CD4-positive, CD25-positive, alpha-beta regulatory T cell (primary cell): ENCODE data around the gene CALML4. TPM values are rescaled to one million over a fixed set of nuclear protein-coding genes. Genes with fewer than 3 reads are reported as not detected.

Experiments used
- ATAC-seq, 2 donors: fragments of 150-1000 bp; cut with Tn5 transposase; one replicate each; pipeline ENCODE4 v1.10.0; 2021; ENCODE audit warnings: low read depth in 2 of 2, moderate number of reproducible peaks in 2 of 2, moderate library complexity in 1 of 2
- DNase-seq, 3 donors: peaks; one replicate each; pipeline versions ENCODE4 v3.0.0 to v3.0.0-alpha.2; 2012 to 2022; ENCODE audit warnings: mixed read lengths in 1 of 3
- H3K27ac ChIP-seq: one replicate; pipeline ENCODE4 v1.7.0; 2013; ENCODE audit warnings: mild to moderate bottlenecking, low read length; ENCODE audit not compliant: insufficient read depth, poor library complexity, severe bottlenecking
- H3K27me3 ChIP-seq: one replicate; pipeline ENCODE4 v1.7.0; 2013; ENCODE audit warnings: low read length; ENCODE audit not compliant: control insufficient read depth, insufficient read depth
- H3K36me3 ChIP-seq: one replicate; pipeline ENCODE4 v1.7.0; 2013; ENCODE audit warnings: mild to moderate bottlenecking, low read length, moderate library complexity; ENCODE audit not compliant: control insufficient read depth, insufficient read depth
- H3K4me1 ChIP-seq: 2 replicates; pipeline ENCODE4 v1.7.0; 2013; ENCODE audit warnings: mild to moderate bottlenecking, low read length; ENCODE audit not compliant: insufficient read depth, control insufficient read depth, poor library complexity, severe bottlenecking
- H3K4me3 ChIP-seq: one replicate; pipeline ENCODE4 v1.7.0; 2013; ENCODE audit warnings: low read depth, mild to moderate bottlenecking, low read length, moderate library complexity
- H3K9me3 ChIP-seq, 2 experiments: 1 replicate in 1 of 2; 2 replicates in 1 of 2; pipeline ENCODE4 v1.7.0; 2013; ENCODE audit warnings: low read length in 2 of 2, mild to moderate bottlenecking in 1 of 2, moderate library complexity in 1 of 2; ENCODE audit not compliant: control insufficient read depth in 2 of 2
- H3K27ac Mint-ChIP-seq, 3 donors: one replicate each; pipeline ENCODE4 v1.8.0; 2020 to 2022; ENCODE audit warnings: mild to moderate bottlenecking in 3 of 3, mixed read lengths in 3 of 3, moderate library complexity in 2 of 3
- H3K27me3 Mint-ChIP-seq: one replicate; pipeline ENCODE4 v1.8.0; 2022; ENCODE audit warnings: mild to moderate bottlenecking, mixed read lengths
- H3K36me3 Mint-ChIP-seq: one replicate; pipeline ENCODE4 v1.8.0; 2020; ENCODE audit warnings: mixed read lengths
- H3K4me1 Mint-ChIP-seq, 4 donors: one replicate each; pipeline ENCODE4 v1.8.0; 2020 to 2022; ENCODE audit warnings: mixed read lengths in 4 of 4, mild to moderate bottlenecking in 1 of 4
- H3K4me3 Mint-ChIP-seq, 4 donors: one replicate each; pipeline ENCODE4 v1.8.0; 2020 to 2022; ENCODE audit warnings: mild to moderate bottlenecking in 4 of 4, mixed read lengths in 4 of 4, moderate library complexity in 3 of 4
- H3K9me3 Mint-ChIP-seq, 7 donors: one replicate each; pipeline ENCODE4 v1.8.0; 2020 to 2022; ENCODE audit warnings: mixed read lengths in 7 of 7, mild to moderate bottlenecking in 3 of 7, moderate library complexity in 2 of 7
- polyA plus RNA-seq, 4 donors: library from polyadenylated mRNA; unstranded; fragments of 300-500 nt; fragmentation: Illumina TruSeq; gene quantifications; one replicate each; pipeline ENCODE4 v1.2.3, GENCODE V29; 2021
- total RNA-seq: library from RNA; stranded (reverse); gene quantifications from one replicate; pipeline ENCODE4 v1.2.3, GENCODE V29; 2022

CALML4 gene
- total and polyA plus RNA-seq, 5 donors from 2014 or later = 0.17 to 3.2 (median 0.78) TPM

DNA sequence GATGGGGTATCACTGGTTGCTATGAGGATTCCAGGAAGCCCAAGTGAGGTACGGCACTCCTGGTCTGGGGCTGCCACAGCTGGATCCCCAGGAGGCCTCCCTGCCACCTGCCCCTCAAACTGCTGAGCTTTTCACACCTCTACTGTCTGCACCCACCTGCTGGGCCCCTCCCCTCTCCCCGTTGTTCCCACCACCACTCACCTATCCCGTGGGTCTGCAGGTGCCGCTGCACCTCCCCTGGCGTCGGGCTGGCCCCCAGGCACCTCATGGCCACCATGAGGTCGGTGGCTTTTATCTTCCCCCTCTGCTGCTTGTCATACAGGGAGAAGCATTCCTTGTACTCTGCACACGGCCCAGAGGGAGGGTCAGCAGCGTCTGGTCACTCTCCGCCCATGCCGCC, 5.8 kb downstream of the CALML4 start:
- Mint-ChIP-seq H3K36me3 (peaks cover 3% of the 10 kb centered on the region), H3K4me3 (no peak overlapping the region), H3K4me1 (peaks cover 0 to 2% (median 1%) of the 10 kb centered on the region in 4 donors), H3K27me3 (no peaks in the 10 kb centered on the region), H3K27ac (peak overlapping the region in 1 of 3 donors; percentile 67), H3K9me3 (no peaks in the 10 kb centered on the region)
- Histone ChIP-seq H3K27me3 (no peaks in the 10 kb centered on the region), H3K27ac (no peak overlapping the region), H3K9me3 (no peaks in the 10 kb centered on the region), H3K4me1 (no peaks in the 10 kb centered on the region), H3K4me3 (no peak overlapping the region), H3K36me3 (no peaks in the 10 kb centered on the region)
- no peak for DNase-seq
- no peak for ATAC-seq

DNA sequence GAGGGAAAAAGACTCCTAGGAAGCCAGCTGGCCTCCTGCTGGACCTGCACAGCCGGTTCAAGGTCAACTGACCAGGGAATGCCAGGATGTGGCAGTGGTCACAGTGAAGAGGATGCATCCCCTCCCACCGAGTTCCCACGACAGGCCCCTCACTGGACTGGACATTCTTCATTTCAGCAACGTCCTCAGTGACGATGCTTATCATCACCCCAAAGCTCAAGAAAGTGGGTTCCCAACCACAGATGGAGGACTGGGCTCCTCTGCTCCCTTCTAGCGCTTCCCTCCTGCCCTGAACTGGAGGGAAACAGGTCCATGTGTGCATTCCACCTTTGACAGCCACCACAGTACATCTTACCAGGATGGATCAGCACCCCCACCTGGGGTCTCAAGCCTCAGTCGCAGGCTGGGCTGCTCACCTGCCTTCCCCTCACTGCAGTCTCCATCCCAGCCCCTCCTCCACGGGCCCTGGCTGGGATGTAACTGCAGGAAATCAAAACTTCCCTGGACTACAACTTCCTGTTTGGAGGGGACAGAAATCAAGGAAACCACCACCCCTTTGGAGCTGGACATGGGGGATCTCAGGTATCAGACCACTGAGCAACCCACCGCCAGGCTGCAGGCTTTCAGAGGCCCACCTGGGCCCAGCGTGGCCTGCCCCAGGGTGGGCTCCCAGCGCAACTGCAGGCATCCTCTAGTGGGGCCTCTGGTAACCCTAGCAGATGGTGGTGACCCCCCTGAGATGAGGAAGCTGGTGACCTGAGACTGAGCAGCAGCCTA, 7.3 kb downstream of the CALML4 start:
- peaks cover 5% of the 10 kb centered on the region for H3K36me3 ChIP-seq
- Mint-ChIP-seq H3K27ac (peak overlapping the region in 2 of 3 donors; percentile 20 to 73), H3K9me3 (no peaks in the 10 kb centered on the region), H3K36me3 (peaks cover 3% of the 10 kb centered on the region), H3K27me3 (no peaks in the 10 kb centered on the region), H3K4me3 (no peak overlapping the region), H3K4me1 (peaks cover 0 to 2% (median 1%) of the 10 kb centered on the region in 4 donors)
- H3K9me3 ChIP-seq = no peaks in the 10 kb centered on the region
- no peak overlapping the region for H3K4me3 ChIP-seq
- no peak overlapping the region for H3K27ac ChIP-seq
- no peaks in the 10 kb centered on the region for H3K27me3 ChIP-seq
- ATAC-seq = no peak
- H3K4me1 ChIP-seq = no peaks in the 10 kb centered on the region
- DNase-seq = no peak

DNA sequence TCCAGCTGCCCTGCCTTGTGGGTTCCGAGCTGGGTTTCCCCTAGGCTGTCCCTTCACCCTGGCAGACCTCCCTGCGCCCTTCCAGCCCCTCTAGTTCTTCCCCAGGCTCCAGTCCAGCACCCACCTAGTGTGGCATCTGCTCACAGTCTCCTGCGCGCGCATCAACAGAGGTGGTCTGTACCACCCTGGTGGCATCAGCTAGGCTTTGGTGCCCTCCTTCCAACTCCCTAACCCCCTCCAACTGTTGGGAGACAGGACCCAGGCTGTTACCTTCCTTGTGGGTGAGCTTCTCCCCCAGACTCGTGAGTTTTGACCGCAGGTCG, 8.0 kb downstream of the CALML4 start:
- Mint-ChIP-seq H3K4me1 (peaks cover 0 to 2% (median 1%) of the 10 kb centered on the region in 4 donors), H3K4me3 (no peak overlapping the region), H3K27me3 (no peaks in the 10 kb centered on the region), H3K9me3 (no peaks in the 10 kb centered on the region), H3K36me3 (peaks cover 4% of the 10 kb centered on the region), H3K27ac (peak overlapping the region in 2 of 3 donors; percentile 53 to 73)
- H3K4me3 ChIP-seq = no peak overlapping the region
- no peak overlapping the region for H3K27ac ChIP-seq
- H3K36me3 ChIP-seq = peaks cover 13% of the 10 kb centered on the region
- no peaks in the 10 kb centered on the region for H3K4me1 ChIP-seq
- DNase-seq (no peak), ATAC-seq (no peak)
- H3K27me3 ChIP-seq = no peaks in the 10 kb centered on the region
- no peaks in the 10 kb centered on the region for H3K9me3 ChIP-seq

DNA sequence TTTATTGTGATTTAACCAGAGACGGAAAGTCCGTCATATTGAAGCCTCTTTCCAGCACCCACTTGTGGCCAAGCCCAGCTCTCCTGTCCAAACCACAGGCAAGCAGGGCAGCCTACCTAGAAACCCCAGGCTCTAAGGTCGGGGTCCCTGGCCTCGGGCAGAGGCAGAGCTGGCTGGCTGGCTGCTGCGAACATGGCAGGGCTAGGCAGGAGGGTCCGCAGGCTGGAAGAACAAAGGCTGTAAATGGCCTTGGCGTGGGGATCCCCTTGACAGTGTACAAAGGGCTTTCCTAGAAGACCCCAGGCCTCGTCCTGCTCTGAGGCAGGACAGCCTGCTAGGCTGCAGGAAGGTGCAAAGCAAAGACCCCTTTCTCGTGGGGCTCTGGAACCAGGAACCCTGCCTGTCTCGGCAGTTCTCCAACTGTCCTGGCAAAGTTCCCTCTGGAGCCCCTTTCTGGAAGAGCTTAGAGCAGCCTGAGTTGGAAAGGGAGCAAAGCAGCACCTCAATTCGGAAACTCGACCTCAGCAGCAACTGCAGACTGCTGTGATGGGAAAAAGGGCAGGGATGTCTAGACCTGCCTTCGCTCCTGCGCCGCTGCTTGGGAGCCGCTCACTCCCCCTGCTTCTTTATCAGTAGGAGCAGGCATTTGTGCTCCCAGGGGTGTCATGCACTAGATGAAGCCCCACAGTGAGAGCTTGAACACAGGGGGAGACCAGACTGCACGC, 8.5 kb downstream of the CALML4 start:
- DNase-seq = no peak
- Mint-ChIP-seq H3K4me3 (no peak overlapping the region), H3K4me1 (peaks cover 0 to 2% (median 1%) of the 10 kb centered on the region in 4 donors), H3K27ac (no peak overlapping the region), H3K27me3 (no peaks in the 10 kb centered on the region), H3K36me3 (peaks cover 9% of the 10 kb centered on the region), H3K9me3 (no peaks in the 10 kb centered on the region)
- Histone ChIP-seq H3K36me3 (peaks cover 16% of the 10 kb centered on the region), H3K9me3 (no peaks in the 10 kb centered on the region), H3K27me3 (no peaks in the 10 kb centered on the region), H3K27ac (no peak overlapping the region), H3K4me3 (no peak overlapping the region), H3K4me1 (no peaks in the 10 kb centered on the region)
- ATAC-seq = peak in 1 of 2 donors; percentile 11

DNA sequence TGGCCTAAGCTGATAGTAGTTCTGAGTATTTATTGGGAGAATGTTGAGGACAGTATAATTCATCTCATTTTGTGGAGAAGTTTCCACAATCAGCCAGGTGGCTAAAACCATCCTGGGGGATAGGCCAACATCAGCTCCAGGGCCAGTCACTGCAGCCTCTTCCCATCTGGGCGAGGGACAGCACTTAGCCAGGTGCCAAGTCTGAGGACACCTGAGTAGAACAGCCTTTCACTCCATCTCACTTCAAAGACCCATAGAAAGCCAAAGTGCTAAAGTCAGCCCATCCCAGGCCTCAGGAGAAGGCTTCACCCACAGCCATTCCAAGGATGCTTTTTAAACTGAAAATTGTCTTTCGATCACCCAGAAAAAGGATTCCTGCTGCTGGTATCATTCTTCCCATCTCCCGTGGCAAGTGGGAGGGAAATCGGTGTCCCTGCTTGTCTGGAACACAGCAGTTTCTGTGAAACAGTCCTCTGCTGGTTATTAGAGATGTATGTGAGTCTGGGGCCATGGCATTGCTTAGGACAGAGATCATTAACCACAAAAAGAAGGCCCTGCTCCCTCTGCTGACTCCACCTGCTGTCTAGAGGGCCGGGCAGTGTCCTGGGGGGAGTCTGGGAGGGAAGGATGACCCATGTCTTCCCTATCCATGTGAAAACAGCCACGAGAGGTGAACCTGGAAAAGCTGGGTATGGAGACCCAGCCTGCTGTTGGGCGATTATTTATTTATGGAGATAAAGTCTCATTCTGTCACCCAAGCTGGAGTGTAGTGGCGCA, 9.6 kb downstream of the CALML4 start:
- Histone ChIP-seq H3K4me1 (no peaks in the 10 kb centered on the region), H3K27me3 (no peaks in the 10 kb centered on the region), H3K4me3 (no peak overlapping the region), H3K36me3 (peaks cover 22% of the 10 kb centered on the region), H3K27ac (no peak overlapping the region), H3K9me3 (no peaks in the 10 kb centered on the region)
- H3K9me3 Mint-ChIP-seq = no peaks in the 10 kb centered on the region
- DNase-seq (no peak), ATAC-seq (no peak)
- H3K4me3 Mint-ChIP-seq = no peak overlapping the region
- no peaks in the 10 kb centered on the region for H3K27me3 Mint-ChIP-seq
- peak overlapping the region in 1 of 3 donors; percentile 33 for H3K27ac Mint-ChIP-seq
- peaks cover 11% of the 10 kb centered on the region for H3K36me3 Mint-ChIP-seq
- peaks cover 0 to 2% (median 1%) of the 10 kb centered on the region in 4 donors for H3K4me1 Mint-ChIP-seq

DNA sequence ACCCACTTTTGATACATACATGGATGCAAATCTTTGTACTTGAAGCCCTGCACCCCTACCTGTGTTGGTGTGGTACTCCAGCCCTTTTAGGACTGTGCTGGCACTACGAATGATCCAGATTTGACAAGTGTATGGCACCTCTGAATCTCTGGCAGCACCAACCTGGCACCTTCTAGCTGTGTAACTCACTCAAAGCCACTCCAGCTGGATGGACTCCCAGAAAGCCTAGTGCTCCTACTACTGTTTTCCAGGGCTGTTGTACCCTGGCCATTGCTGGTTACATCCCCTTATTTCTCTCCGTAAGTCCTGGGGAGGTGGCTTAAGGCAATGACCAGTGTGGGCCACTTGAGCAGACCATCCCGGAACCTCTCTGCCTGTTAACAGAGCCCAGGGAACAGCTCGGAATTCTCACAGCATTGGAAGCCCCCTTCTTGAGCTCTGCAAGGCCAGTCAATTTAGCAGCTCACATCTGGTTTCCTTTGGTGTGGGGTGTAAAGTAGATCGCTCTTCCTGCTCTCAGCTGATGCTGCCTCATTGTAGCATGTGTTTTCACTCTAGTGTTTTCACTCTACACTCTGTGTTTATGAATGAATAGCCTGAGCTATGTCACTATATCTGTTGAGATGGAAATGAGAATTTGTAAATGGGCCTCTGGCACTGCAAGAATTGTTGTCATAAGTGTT, 12.2 kb downstream of the CALML4 start:
- H3K27me3 Mint-ChIP-seq = no peaks in the 10 kb centered on the region
- H3K36me3 ChIP-seq = peaks cover 36% of the 10 kb centered on the region
- no peaks in the 10 kb centered on the region for H3K9me3 Mint-ChIP-seq
- no peaks in the 10 kb centered on the region for H3K4me1 ChIP-seq
- H3K4me1 Mint-ChIP-seq = peaks cover 0 to 2% (median under 1%) of the 10 kb centered on the region in 4 donors
- peaks cover 23% of the 10 kb centered on the region for H3K36me3 Mint-ChIP-seq
- no peak overlapping the region for H3K27ac ChIP-seq
- DNase-seq (no peak), ATAC-seq (no peak)
- no peaks in the 10 kb centered on the region for H3K27me3 ChIP-seq
- H3K9me3 ChIP-seq = no peaks in the 10 kb centered on the region
- H3K4me3 Mint-ChIP-seq = no peak overlapping the region
- peak overlapping the region in 2 of 3 donors; percentile 4 to 79 for H3K27ac Mint-ChIP-seq
- H3K4me3 ChIP-seq = no peak overlapping the region

DNA sequence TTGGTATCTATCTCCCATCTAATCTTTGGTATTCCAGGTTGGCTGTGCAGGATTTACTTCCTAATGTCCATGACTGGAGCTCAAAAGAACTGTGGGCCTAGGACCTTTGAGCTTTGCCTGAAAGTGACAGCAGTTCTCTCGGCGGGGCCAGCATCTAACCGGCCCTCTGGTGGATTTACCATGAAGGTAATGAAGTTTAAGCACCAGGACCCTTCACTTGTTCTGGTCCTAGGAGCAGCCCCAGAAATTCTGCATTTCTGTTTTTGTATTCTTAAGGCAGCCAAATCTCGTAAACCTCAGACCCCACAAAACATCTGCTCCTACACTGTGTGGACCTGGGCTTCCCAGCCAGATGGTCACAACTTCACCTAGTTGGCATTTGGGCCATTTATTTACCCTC, 13.0 kb downstream of the CALML4 start:
- DNase-seq = no peak
- Mint-ChIP-seq H3K9me3 (no peaks in the 10 kb centered on the region), H3K27ac (peak overlapping the region in 1 of 3 donors; percentile 79), H3K4me1 (peaks cover 0 to 2% (median 0%) of the 10 kb centered on the region in 4 donors), H3K36me3 (peaks cover 28% of the 10 kb centered on the region), H3K27me3 (no peaks in the 10 kb centered on the region), H3K4me3 (no peak overlapping the region)
- Histone ChIP-seq H3K4me3 (no peak overlapping the region), H3K36me3 (peaks cover 44% of the 10 kb centered on the region), H3K27ac (no peak overlapping the region), H3K27me3 (no peaks in the 10 kb centered on the region), H3K9me3 (no peaks in the 10 kb centered on the region), H3K4me1 (no peaks in the 10 kb centered on the region)
- no peak for ATAC-seq
